Measurements from ENCODE around the gene OR5B21. TPM values are rescaled to one million over a fixed set of nuclear protein-coding genes. Genes with fewer than 3 reads are reported as not detected.

The OR5B21 gene
- total RNA-seq, 1 donor from 2014 or later: not detected

DNA sequence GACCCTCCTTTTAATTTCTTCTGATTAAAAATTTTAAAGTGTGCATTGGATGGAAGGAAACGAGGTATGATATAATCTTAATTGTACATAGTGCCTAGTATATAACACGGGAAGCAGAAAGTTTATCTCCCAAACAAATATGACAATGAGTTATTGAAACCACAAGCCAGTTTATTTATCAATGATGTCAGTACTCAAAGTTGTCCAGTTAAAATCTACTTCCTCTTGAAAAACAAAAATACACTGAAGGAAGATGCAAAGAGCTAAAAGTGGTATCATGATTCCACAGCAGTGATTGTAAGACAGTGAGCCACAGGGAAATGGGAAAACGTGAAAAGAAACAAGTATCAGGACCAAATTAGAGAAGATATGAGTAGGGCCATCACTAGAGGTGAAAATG is 18.8 kb upstream of the OR5B21 start:
- Histone ChIP-seq H3K4me3 (no peak overlapping the region), H3K4me1 (no peaks in the 10 kb centered on the region), H3K9me3 (no peaks in the 10 kb centered on the region), H3K27ac (no peak overlapping the region), H3K27me3 (no peaks in the 10 kb centered on the region), H3K36me3 (peaks cover 21 to 32% of the 10 kb centered on the region in 2 donors)
- no peak for TF ChIP-seq CTCF (IDR thresholded peaks at IDR 0.05)
- intact Hi-C loops (cut with DNase I): no loop called here
- no peak for DNase-seq (ENCODE audit: low spot score in 2 of 2)

- intact Hi-C loops (cut with DNase I): no loop called here
- Histone ChIP-seq H3K9me3 (no peaks in the 10 kb centered on the region), H3K4me3 (no peak overlapping the region), H3K4me1 (no peaks in the 10 kb centered on the region), H3K36me3 (peaks cover 20 to 21% of the 10 kb centered on the region in 2 donors), H3K27me3 (no peaks in the 10 kb centered on the region), H3K27ac (no peak overlapping the region)
- no peak for TF ChIP-seq CTCF (IDR thresholded peaks at IDR 0.05)
- no peak for DNase-seq (ENCODE audit: low spot score in 2 of 2)
These were observed 17.2 kb upstream of the OR5B21 start for GRCh38 chr11:58525037-58525614.

- Histone ChIP-seq H3K4me1 (no peaks in the 10 kb centered on the region), H3K4me3 (peak overlapping the region in 1 of 2 donors; percentile 43), H3K27ac (peak overlapping the region; percentile 9 to 45), H3K9me3 (no peaks in the 10 kb centered on the region), H3K27me3 (no peaks in the 10 kb centered on the region), H3K36me3 (peaks cover 15 to 18% of the 10 kb centered on the region in 2 donors)
- intact Hi-C loops (cut with DNase I): no loop called here
- peak in 1 of 2 donors; percentile 83 for DNase-seq (ENCODE audit: low spot score in 2 of 2)
- peak; percentile 57 to 67 (median 63) for TF ChIP-seq CTCF (IDR thresholded peaks at IDR 0.05)
These were observed 16.5 kb upstream of the OR5B21 start for GRCh38 chr11:58524232-58525036.

- peak; percentile 34 to 70 (median 59) for TF ChIP-seq CTCF (IDR thresholded peaks at IDR 0.05)
- intact Hi-C loops (cut with DNase I): loop anchor here (10.0 kb wide), 1 partner anchor 689 kb away; no protein-coding TSS in a partner anchor
These were observed 6.0 kb upstream of the OR5B21 start for GRCh38 chr11:58513747-58514367.

DNA sequence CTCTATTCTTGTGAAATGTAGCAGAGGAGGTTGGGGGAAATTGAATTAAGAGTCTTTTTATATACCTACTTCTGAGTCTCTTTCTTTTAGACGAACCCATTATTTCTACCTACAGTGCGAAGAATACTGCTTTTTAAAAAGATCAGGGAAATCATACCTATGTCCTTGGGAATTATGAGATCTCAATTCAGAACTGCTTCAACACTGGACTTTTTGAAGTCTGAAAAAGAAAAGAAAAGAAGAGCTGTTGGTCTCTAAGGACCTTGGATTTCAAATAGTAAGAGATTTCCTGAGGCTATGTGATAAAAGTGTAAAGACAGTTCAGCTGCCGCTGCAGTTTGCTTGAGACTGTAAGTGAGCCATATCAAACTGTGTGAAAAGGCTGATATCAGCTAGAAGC is 3.7 kb upstream of the OR5B21 start:
- H3K27ac ChIP-seq: no peak overlapping the region
- intact Hi-C loops (cut with DNase I): loop anchor here (10.0 kb wide), 1 partner anchor 687 kb away; no protein-coding TSS in a partner anchor
- H3K9me3 ChIP-seq: no peaks in the 10 kb centered on the region
- TF ChIP-seq CTCF (IDR thresholded peaks at IDR 0.05): no peak
- H3K36me3 ChIP-seq: no peaks in the 10 kb centered on the region
- no peaks in the 10 kb centered on the region for H3K27me3 ChIP-seq
- no peak overlapping the region for H3K4me3 ChIP-seq
- H3K4me1 ChIP-seq: no peaks in the 10 kb centered on the region
- DNase-seq (ENCODE audit: low spot score in 2 of 2): no peak

More at GRCh38 chr11:58513747-58514367, 6.0 kb upstream of the OR5B21 start:
- no peaks in the 10 kb centered on the region for H3K36me3 ChIP-seq
- no peak overlapping the region for H3K4me3 ChIP-seq
- no peaks in the 10 kb centered on the region for H3K4me1 ChIP-seq
- DNase-seq (ENCODE audit: low spot score in 2 of 2): no peak
- H3K9me3 ChIP-seq: no peaks in the 10 kb centered on the region
- H3K27ac ChIP-seq: no peak overlapping the region
- H3K27me3 ChIP-seq: no peaks in the 10 kb centered on the region
